Activated CD4-positive, alpha-beta T cell treated with anti-CD3 and anti-CD28 coated beads for 36 hours (primary cell): ENCODE measurements around the gene CTDSPL. TPM values are rescaled to one million over a fixed set of nuclear protein-coding genes. Genes with fewer than 3 reads are reported as not detected.
"Not testable (repeated sequence)": the region's sequence is repeated elsewhere in the genome, so short reads cannot be mapped to it uniquely, and the experiment has no call there.

Experiments
- ATAC-seq: fragments of 200-7000 bp; cut with Tn5 transposase; one replicate; pipeline ENCODE4 v1.10.0; 2021; ENCODE audit warnings: mild to moderate bottlenecking, moderate library complexity
- CTCF ChIA-PET: fragments of 350-600 bp; sonication (Branson Sonifier 250); formaldehyde crosslinking; loops from one replicate; lab custom pipeline; 2021; ENCODE audit warnings: antibody characterized with exemption; lab: Charles Lee
- POLR2A ChIA-PET: fragments of 350-600 bp; sonication (Branson Sonifier 250); formaldehyde crosslinking; loops from one replicate; lab custom pipeline; 2021; ENCODE audit warnings: antibody characterized with exemption, inconsistent platforms; lab: Charles Lee
- DNase-seq: peaks from one replicate; pipeline ENCODE4 v3.0.0-alpha.2; 2020
- H3K27ac Mint-ChIP-seq: one replicate; pipeline ENCODE4 v1.8.0; 2021; ENCODE audit warnings: mixed read lengths
- H3K27me3 Mint-ChIP-seq: one replicate; pipeline ENCODE4 v1.8.0; 2021; ENCODE audit warnings: mixed read lengths
- H3K36me3 Mint-ChIP-seq: one replicate; pipeline ENCODE4 v1.8.0; 2021; ENCODE audit warnings: low read depth, mixed read lengths
- H3K4me1 Mint-ChIP-seq: one replicate; pipeline ENCODE4 v1.8.0; 2021; ENCODE audit warnings: mixed read lengths
- H3K4me3 Mint-ChIP-seq: one replicate; pipeline ENCODE4 v1.8.0; 2021; ENCODE audit warnings: mild to moderate bottlenecking, moderate library complexity, mixed read lengths
- H3K9me3 Mint-ChIP-seq: one replicate; pipeline ENCODE4 v1.8.0; 2021; ENCODE audit warnings: low read depth, mixed read lengths
- intact Hi-C, 2 experiments: fragments of 100-400 bp; cut with DNase I in 1 of 2; cut with micrococcal nuclease in 1 of 2; formaldehyde crosslinking; loops; one replicate each; pipeline versions ENCODE4 v1.14.2 to v1.15.1; 2022 to 2024; cut with DNase I, micrococcal nuclease
- total RNA-seq, 2 experiments: library from RNA; stranded (reverse); gene quantifications; one replicate each; pipeline ENCODE4 v1.2.3, GENCODE V29; 2021

The CTDSPL gene, protein sequence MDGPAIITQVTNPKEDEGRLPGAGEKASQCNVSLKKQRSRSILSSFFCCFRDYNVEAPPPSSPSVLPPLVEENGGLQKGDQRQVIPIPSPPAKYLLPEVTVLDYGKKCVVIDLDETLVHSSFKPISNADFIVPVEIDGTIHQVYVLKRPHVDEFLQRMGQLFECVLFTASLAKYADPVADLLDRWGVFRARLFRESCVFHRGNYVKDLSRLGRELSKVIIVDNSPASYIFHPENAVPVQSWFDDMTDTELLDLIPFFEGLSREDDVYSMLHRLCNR
- 1 to 10 TPM; 3.9 to 5.3 TPM for total RNA-seq

DNA sequence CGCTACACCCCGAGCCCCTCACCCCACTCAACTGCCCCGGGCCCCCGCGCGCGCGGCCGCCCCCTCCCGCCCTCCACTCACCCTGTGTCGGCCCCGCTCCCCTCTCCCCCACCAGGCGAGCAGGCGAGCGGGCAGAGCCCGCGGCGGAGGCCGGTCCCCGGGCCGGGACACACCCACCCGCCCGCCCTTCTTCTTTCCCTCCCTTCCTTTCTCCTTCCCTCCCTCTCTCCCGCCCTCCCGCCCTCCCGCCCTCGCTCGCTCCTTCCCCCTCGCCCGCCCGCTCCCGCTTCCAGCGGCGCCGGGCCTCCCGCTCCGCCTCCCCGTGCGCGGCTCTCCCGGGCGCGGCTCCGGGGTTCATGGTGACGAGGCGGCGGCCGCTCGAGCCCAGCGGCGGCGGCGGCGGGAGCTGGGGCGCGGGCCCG, at the start of gene CTDSPL:
CTDSPL (plus strand) TSS at position 261 of the 422 bp plus-strand sequence. CDS start 320 bp downstream, outside the sequence.
- Mint-ChIP-seq H3K36me3 (no peaks in the 10 kb centered on the region), H3K4me3 (peak within 1 kb of the TSS; percentile 75), H3K27me3 (peaks cover 5% of the 10 kb centered on the region), H3K27ac (peak within 1 kb of the TSS; percentile 78), H3K9me3 (no peaks in the 10 kb centered on the region), H3K4me1 (peaks cover 23% of the 10 kb centered on the region)
- intact Hi-C loops = no loop called here
- no peak for ATAC-seq
- ChIA-PET CTCF (interaction anchor here (0.6 kb wide), 1 partner anchor 106 kb away, joined by 3 read pairs; no protein-coding TSS in a partner anchor), POLR2A (no interaction called here)
- DNase-seq = peak; percentile 44

DNA sequence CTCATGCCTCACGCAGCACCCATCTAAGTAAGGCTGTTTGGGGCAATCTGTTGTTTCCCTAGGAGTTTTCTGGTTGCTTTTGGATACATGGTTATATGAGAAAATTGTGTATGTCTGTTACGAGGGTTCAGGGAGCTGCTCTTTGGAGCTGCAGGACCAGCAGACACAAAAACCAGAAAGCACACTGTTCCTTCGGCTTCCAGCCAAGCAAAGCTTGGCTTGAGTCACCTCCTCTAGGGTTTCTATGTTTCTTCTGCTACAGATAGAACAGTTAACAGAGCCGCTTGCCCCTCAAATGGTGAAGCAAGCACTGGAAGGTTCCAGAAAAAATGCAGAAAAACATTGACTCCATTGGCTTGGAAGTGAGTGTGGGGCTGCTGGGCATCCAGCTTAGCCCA, 49.2 kb upstream of the CTDSPL start:
- no peaks in the 10 kb centered on the region for H3K36me3 Mint-ChIP-seq
- ATAC-seq = no peak
- ChIA-PET POLR2A (no interaction called here), CTCF (interaction anchor here (0.7 kb wide), 1 partner anchor 350 kb away, joined by 6 read pairs; no protein-coding TSS in a partner anchor)
- H3K27ac Mint-ChIP-seq = no peak overlapping the region
- no peaks in the 10 kb centered on the region for H3K4me1 Mint-ChIP-seq
- peaks cover 3% of the 10 kb centered on the region for H3K27me3 Mint-ChIP-seq
- H3K9me3 Mint-ChIP-seq = no peaks in the 10 kb centered on the region
- no peak for DNase-seq
- no peak overlapping the region for H3K4me3 Mint-ChIP-seq
- intact Hi-C loops = no loop called here

DNA sequence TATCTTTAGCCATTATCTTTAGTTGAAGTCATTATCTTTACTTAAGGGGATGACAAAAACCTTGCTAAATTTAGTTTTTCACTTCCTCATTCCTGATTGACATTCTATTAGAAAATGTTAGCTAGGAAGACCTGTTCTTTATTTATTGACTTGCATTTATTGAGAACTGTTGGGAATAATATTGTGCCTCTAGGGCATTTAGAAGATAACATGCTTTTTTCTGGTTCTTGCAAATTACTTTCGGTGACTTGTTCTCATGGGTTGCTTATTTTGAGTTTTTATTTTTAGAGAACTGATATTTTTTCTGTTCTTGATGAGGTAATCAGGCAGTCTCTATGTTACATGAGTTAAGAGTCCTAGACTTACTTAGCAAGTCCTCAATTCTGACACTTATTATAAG, 48.3 kb upstream of the CTDSPL start:
- Mint-ChIP-seq H3K27ac (no peak overlapping the region), H3K4me1 (no peaks in the 10 kb centered on the region), H3K36me3 (no peaks in the 10 kb centered on the region), H3K27me3 (peaks cover 3% of the 10 kb centered on the region), H3K4me3 (no peak overlapping the region), H3K9me3 (no peaks in the 10 kb centered on the region)
- ChIA-PET CTCF (no interaction called here), POLR2A (no interaction called here)
- DNase-seq (no peak), ATAC-seq (no peak)
- intact Hi-C loops = no loop called here

DNA sequence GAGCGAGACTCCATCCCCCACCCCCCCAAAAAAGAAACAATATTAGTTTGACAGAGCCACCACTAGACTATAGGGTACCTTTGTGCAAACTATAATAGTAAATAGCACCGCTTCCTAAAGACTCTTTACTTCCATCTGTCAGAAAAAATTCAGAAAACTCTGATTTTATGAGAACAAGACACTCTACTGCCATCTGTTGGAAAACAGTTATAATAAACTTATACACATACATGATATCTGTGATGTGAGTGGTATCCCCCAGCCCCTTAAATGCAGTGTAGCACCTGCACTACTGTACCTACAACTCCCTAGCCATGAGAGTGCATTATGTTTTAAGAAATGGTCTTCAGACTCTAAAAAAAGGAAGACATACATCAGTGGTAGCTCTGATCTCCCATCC, 47.1 kb upstream of the CTDSPL start:
- no peak for DNase-seq
- Mint-ChIP-seq H3K9me3 (no peaks in the 10 kb centered on the region), H3K4me1 (no peaks in the 10 kb centered on the region), H3K36me3 (no peaks in the 10 kb centered on the region), H3K4me3 (no peak overlapping the region), H3K27ac (no peak overlapping the region), H3K27me3 (peaks cover 3% of the 10 kb centered on the region)
- CTCF ChIA-PET = interaction anchor here (0.6 to 0.7 kb wide), 4 partner anchors 12 to 359 kb away, joined by 3 read pairs; no protein-coding TSS in a partner anchor
- POLR2A ChIA-PET = no interaction called here
- intact Hi-C loops = no loop called here
- ATAC-seq = no peak

DNA sequence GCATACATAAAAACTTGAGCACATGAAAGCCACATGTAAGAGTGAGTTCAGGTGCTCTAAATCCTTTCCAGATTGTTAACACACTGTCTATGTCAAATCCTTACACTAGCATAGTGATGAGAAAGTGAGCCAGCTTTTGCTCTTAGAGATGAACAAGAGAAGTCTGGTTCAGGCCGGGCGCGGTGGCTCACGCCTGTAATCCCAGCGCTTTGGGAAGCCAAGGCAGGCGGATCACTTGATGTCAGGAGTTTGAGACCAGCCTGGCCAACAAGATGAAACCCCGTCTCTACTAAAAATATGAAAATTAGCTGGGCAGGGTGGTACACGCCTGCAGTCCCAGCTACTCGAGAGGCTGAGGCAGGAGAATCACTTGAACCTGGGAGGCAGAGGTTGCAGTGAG, 46.5 kb upstream of the CTDSPL start:
- POLR2A ChIA-PET, ATAC-seq, H3K4me1 Mint-ChIP-seq, H3K27ac Mint-ChIP-seq, DNase-seq, H3K27me3 Mint-ChIP-seq, intact Hi-C loops, H3K36me3 Mint-ChIP-seq, H3K9me3 Mint-ChIP-seq, H3K4me3 Mint-ChIP-seq: not testable (repeated sequence)
- CTCF ChIA-PET = interaction anchor here (0.6 to 1.3 kb wide), 5 partner anchors 12 to 366 kb away, joined by 3 to 6 read pairs (median 3); no protein-coding TSS in a partner anchor

DNA sequence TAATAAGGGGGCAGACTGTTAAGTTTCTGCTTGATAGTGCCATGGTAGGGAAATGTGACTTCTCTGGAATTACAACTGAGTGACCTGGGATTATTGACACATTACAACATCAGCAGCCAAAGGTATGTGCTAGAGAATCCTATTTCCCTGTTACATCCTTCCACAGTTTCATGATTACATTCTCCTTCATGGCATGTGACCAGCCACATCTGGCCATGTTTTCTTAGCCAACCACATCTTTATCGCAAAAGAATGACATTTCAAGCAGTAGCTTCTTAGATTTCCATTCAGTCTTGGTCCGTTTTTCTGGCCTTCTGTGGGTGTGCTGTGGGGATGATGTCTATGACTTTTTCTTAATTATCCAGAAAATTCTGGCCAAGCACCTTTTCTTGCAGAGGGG, 45.4 kb upstream of the CTDSPL start:
- H3K27ac Mint-ChIP-seq = no peak overlapping the region
- H3K27me3 Mint-ChIP-seq = peaks cover 3% of the 10 kb centered on the region
- no peak for DNase-seq
- no peaks in the 10 kb centered on the region for H3K4me1 Mint-ChIP-seq
- H3K4me3 Mint-ChIP-seq = no peak overlapping the region
- CTCF ChIA-PET = interaction anchor here (0.6 to 1.3 kb wide), 2 partner anchors 76 to 362 kb away, joined by 3 read pairs; no protein-coding TSS in a partner anchor
- POLR2A ChIA-PET = no interaction called here
- intact Hi-C loops = no loop called here
- no peaks in the 10 kb centered on the region for H3K9me3 Mint-ChIP-seq
- no peaks in the 10 kb centered on the region for H3K36me3 Mint-ChIP-seq
- no peak for ATAC-seq

DNA sequence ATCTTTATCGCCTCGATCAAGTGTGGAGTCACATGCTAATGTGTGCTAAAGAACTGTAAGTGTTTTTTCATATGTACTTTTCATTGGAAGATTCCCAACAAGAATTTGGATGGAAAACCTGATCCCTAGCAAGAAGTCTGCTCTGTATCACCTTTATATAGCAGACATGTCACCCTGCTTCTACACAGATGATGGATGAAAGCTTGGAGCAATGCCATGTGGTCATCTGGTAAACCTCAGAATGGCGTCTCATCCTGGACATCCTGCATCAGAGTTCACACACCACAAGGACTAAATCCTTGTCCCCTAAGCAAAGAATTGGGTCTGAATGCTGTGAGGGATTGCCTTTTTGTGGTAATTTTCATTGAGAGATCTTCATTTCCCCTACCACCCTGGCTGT, 42.1 kb upstream of the CTDSPL start:
- intact Hi-C loops = no loop called here
- Mint-ChIP-seq H3K9me3 (no peaks in the 10 kb centered on the region), H3K36me3 (no peaks in the 10 kb centered on the region), H3K4me1 (no peaks in the 10 kb centered on the region), H3K27ac (no peak overlapping the region), H3K4me3 (no peak overlapping the region), H3K27me3 (peaks cover 1% of the 10 kb centered on the region)
- ATAC-seq = no peak
- POLR2A ChIA-PET = no interaction called here
- DNase-seq = no peak
- CTCF ChIA-PET = no interaction called here

DNA sequence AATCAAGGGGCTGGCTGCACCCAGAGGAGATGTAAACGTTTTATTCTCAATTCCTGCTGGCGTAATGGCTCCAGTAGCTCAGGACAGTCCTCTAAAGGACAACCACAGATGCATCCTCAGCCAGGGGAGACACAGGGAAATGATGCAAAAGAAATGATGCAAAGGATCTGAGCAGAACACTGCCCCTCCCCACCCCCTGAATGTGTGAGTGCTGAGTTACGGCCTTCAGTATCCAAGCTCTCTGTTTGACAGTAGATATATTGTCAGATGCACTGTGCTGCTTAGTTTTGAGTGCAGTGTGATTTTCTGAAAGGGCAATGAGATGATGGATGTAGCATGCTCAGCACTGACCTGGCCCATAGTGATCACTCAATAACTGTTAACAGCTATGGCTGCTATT, 41.4 kb upstream of the CTDSPL start:
- H3K4me3 Mint-ChIP-seq = no peak overlapping the region
- H3K36me3 Mint-ChIP-seq = no peaks in the 10 kb centered on the region
- ChIA-PET CTCF (no interaction called here), POLR2A (no interaction called here)
- no peaks in the 10 kb centered on the region for H3K27me3 Mint-ChIP-seq
- intact Hi-C loops = no loop called here
- no peaks in the 10 kb centered on the region for H3K9me3 Mint-ChIP-seq
- DNase-seq (no peak), ATAC-seq (no peak)
- H3K4me1 Mint-ChIP-seq = no peaks in the 10 kb centered on the region
- no peak overlapping the region for H3K27ac Mint-ChIP-seq

DNA sequence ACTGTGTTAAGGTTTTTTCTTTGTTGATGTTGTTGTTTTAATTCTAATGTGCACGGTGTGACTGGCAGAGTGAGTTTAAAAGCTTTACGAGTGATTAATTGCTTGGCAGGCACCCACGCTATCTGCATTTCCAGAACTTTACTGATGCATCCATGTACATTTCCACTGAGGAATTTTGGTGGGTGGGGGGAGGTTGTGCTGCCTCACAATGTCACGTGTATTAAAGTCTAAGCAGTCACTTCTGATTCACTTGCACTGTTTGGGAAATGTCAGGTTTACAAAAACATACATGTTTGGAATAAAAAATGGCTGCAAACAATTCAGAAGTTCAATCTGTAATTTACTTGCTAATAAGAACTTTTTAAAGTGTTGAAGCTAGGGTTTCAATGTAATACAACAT, 38.5 kb upstream of the CTDSPL start:
- H3K27ac Mint-ChIP-seq = no peak overlapping the region
- DNase-seq (no peak), ATAC-seq (no peak)
- no peaks in the 10 kb centered on the region for H3K36me3 Mint-ChIP-seq
- no peaks in the 10 kb centered on the region for H3K4me1 Mint-ChIP-seq
- intact Hi-C loops = no loop called here
- peaks cover 6% of the 10 kb centered on the region for H3K27me3 Mint-ChIP-seq
- H3K9me3 Mint-ChIP-seq = no peaks in the 10 kb centered on the region
- H3K4me3 Mint-ChIP-seq = no peak overlapping the region
- ChIA-PET POLR2A (no interaction called here), CTCF (no interaction called here)

DNA sequence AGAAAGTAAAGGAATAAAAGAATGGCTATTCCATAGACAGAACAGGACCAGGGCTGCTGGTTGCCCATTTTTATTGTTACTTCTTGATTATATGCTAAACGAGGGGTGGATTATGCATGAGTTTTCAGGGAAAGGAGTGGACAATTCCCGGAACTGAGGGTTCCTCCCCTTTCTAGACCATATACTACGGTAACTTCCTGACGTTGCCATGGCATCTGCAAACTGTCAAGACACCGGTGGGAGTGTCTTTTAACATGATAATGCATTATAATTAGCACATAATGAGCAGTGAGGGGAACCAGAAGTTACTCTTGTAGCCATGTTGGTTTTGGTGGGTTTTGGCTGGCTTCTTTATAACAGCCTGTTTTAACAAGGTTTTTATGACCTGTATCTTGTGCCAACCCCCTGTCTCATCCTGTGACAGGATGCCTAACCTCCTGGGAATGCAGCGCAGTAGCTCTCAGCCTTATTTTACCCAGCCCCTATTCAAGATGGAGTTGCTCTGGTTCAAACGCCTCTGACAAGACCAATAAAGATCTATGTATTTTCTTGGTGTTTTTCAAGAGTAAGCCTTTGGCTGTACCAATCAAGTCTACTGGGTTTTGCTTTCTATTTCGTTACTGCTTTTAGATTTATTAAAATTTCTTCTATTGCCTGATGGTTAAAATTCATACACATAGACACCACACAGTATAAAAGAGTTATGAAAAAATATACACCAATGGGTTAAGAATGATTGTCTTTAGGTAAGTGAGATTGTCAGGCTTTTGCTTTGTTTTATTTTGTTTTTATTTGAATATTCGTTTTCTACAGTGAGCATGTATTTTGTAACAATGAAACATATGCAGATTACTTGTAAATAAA, 37.4 kb upstream of the CTDSPL start:
- CTCF ChIA-PET = no interaction called here
- H3K4me3 Mint-ChIP-seq = no peak overlapping the region
- intact Hi-C loops = no loop called here
- H3K9me3 Mint-ChIP-seq = no peaks in the 10 kb centered on the region
- H3K27ac Mint-ChIP-seq = no peak overlapping the region
- no peaks in the 10 kb centered on the region for H3K36me3 Mint-ChIP-seq
- POLR2A ChIA-PET = no interaction called here
- peaks cover 8% of the 10 kb centered on the region for H3K27me3 Mint-ChIP-seq
- H3K4me1 Mint-ChIP-seq = no peaks in the 10 kb centered on the region
- ATAC-seq = no peak
- no peak for DNase-seq

DNA sequence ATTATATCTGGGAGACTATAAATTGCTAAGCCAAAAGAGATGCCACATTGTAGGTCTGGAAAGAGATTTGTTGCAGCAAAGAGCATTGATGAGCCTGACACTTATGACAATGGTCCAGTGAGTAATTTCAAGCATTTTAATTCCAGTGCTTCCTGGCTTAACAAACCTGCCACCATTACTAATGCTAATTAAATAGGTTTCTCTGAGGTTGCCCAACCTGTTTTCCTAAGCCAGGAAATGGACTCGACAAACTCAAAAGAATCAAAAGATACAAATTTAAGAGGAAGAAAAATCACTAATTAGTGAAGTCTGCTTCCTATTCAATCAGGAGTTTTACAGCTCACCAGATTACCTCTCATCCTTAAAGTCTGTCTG, 36.7 kb upstream of the CTDSPL start:
- DNase-seq (no peak), ATAC-seq (no peak)
- ChIA-PET POLR2A (no interaction called here), CTCF (no interaction called here)
- Mint-ChIP-seq H3K27me3 (peaks cover 8% of the 10 kb centered on the region), H3K4me1 (no peaks in the 10 kb centered on the region), H3K9me3 (no peaks in the 10 kb centered on the region), H3K4me3 (no peak overlapping the region), H3K27ac (no peak overlapping the region), H3K36me3 (no peaks in the 10 kb centered on the region)
- intact Hi-C loops = no loop called here
